ENCODE results near the gene SYNGR1. TPM values are rescaled to one million over a fixed set of nuclear protein-coding genes. Genes with fewer than 3 reads are reported as not detected.

The SYNGR1 gene
- total and polyA plus RNA-seq, 2 donors (not counting 1 experiment from before 2014, with no cell fraction given), result 9.4 to 31.9 TPM

- Histone ChIP-seq H3K4me3 (ENCODE audit: control extremely low read depth in 1 of 5, extremely low read depth in 1 of 5, insufficient read depth in 1 of 5, low read depth in 2 of 5, low read length in 4 of 5) (no peak overlapping the region), H3K4me1 (ENCODE audit: control insufficient read depth in 2 of 2, insufficient read depth in 2 of 2, low read length in 2 of 2) (peaks cover 0 to 14% of the 10 kb centered on the region in 2 donors), H3K9ac (ENCODE audit: low read length) (no peak overlapping the region), H4K20me1 (ENCODE audit: control insufficient read depth, insufficient read depth, low read length, poor library complexity, severe bottlenecking) (no peaks in the 10 kb centered on the region), H3K4me2 (replicated peaks; ENCODE audit: low read depth, low read length, poor library complexity, severe bottlenecking) (peak overlapping the region; percentile 96), H3K79me2 (ENCODE audit: control insufficient read depth, insufficient read depth, low read length) (no peaks in the 10 kb centered on the region), H3K27ac (ENCODE audit: low read length in 2 of 2) (peak overlapping the region in 1 of 2 donors; percentile 44), H3K36me3 (replicated peaks in 1 of 2; ENCODE audit: control extremely low read depth in 1 of 2, control insufficient read depth in 1 of 2, extremely low read depth in 1 of 2, insufficient read depth in 2 of 2, low read length in 1 of 2) (peaks cover 0 to 6% of the 10 kb centered on the region in 2 experiments), H3K9me3 (ENCODE audit: control extremely low read depth in 1 of 3, control insufficient read depth in 2 of 3, insufficient read depth in 1 of 3, low read length in 2 of 3) (no peaks in the 10 kb centered on the region), H2AFZ (ENCODE audit: insufficient read depth, low read depth, low read length, poor library complexity, severe bottlenecking) (no peak overlapping the region), H3K27me3 (replicated peaks in 1 of 4; ENCODE audit: control extremely low read depth in 1 of 4, control insufficient read depth in 3 of 4, insufficient read depth in 4 of 4, low read length in 3 of 4) (no peaks in the 10 kb centered on the region)
- no peaks in the 10 kb centered on the region for H3K9me3 Mint-ChIP-seq (ENCODE audit: insufficient read depth)
- peaks cover 10% of the 10 kb centered on the region for H3K4me1 Mint-ChIP-seq
- CTCF ChIA-PET, result interaction anchor here (0.6 to 1.7 kb wide), 8 partner anchors 9 to 380 kb away, joined by 3 to 7 read pairs (median 3); partner anchors contain the start of gene TAB1
- H3K4me3 Mint-ChIP-seq, result peak overlapping the region; percentile 26
- no peaks in the 10 kb centered on the region for H3K27me3 Mint-ChIP-seq
- POLR2A ChIA-PET, result interaction anchor here (2.7 kb wide), 1 partner anchor 70 kb away, joined by 10 read pairs; the partner anchor contains the start of gene RPL3
- intact Hi-C loops (cut with micrococcal nuclease), result loop anchor here (5.0 kb wide), 1 partner anchor 58 kb away; no protein-coding TSS in a partner anchor
- H3K27ac Mint-ChIP-seq, result peak overlapping the region; percentile 59
- DNase-seq, result no peak
- no peak for ATAC-seq (ENCODE audit: low read depth)
- WGBS (ENCODE audit: insufficient coverage), result 90% methylated on average over 5 of the region's 11 CpGs
- TF ChIP-seq CTCF (IDR thresholded peaks at IDR 0.05) (no peak), EZH2 (IDR thresholded peaks at IDR 0.05; ENCODE audit: borderline replicate concordance, insufficient read depth, low read depth, low read length, poor library complexity, severe bottlenecking) (no peak)
These were observed 39.6 kb downstream of the SYNGR1 start for GRCh38 chr22:39389420-39389819.

- no peak for TF ChIP-seq CTCF (IDR thresholded peaks at IDR 0.05)
- TF ChIP-seq EZH2 (IDR thresholded peaks at IDR 0.05; ENCODE audit: borderline replicate concordance, insufficient read depth, low read depth, low read length, poor library complexity, severe bottlenecking), result no peak
These were observed 42.7 kb downstream of the SYNGR1 start for GRCh38 chr22:39392341-39392948.

More at GRCh38 chr22:39392341-39392948, 42.7 kb downstream of the SYNGR1 start:
- Mint-ChIP-seq H3K27ac (no peak overlapping the region), H3K9me3 (ENCODE audit: insufficient read depth) (no peaks in the 10 kb centered on the region), H3K4me1 (peaks cover 5% of the 10 kb centered on the region), H3K27me3 (no peaks in the 10 kb centered on the region), H3K4me3 (no peak overlapping the region)
- H4K20me1 ChIP-seq (ENCODE audit: control insufficient read depth, insufficient read depth, low read length, poor library complexity, severe bottlenecking), result no peaks in the 10 kb centered on the region
- DNase-seq, result no peak
- no peak overlapping the region for H2AFZ ChIP-seq (ENCODE audit: insufficient read depth, low read depth, low read length, poor library complexity, severe bottlenecking)
- H3K36me3 ChIP-seq (replicated peaks in 1 of 2; ENCODE audit: control extremely low read depth in 1 of 2, control insufficient read depth in 1 of 2, extremely low read depth in 1 of 2, insufficient read depth in 2 of 2, low read length in 1 of 2), result no peaks in the 10 kb centered on the region
- H3K27me3 ChIP-seq (replicated peaks in 1 of 4; ENCODE audit: control extremely low read depth in 1 of 4, control insufficient read depth in 3 of 4, insufficient read depth in 4 of 4, low read length in 3 of 4), result no peaks in the 10 kb centered on the region
- CTCF ChIA-PET, result no interaction called here
- no peak overlapping the region for H3K4me2 ChIP-seq (replicated peaks; ENCODE audit: low read depth, low read length, poor library complexity, severe bottlenecking)
- H3K4me1 ChIP-seq (ENCODE audit: control insufficient read depth in 2 of 2, insufficient read depth in 2 of 2, low read length in 2 of 2), result peaks cover 0 to 14% of the 10 kb centered on the region in 2 donors
- intact Hi-C loops (cut with micrococcal nuclease), result no loop called here
- H3K27ac ChIP-seq (ENCODE audit: low read length in 2 of 2), result no peak overlapping the region
- no peaks in the 10 kb centered on the region for H3K9me3 ChIP-seq (ENCODE audit: control extremely low read depth in 1 of 3, control insufficient read depth in 2 of 3, insufficient read depth in 1 of 3, low read length in 2 of 3)
- POLR2A ChIA-PET, result no interaction called here
- ATAC-seq (ENCODE audit: low read depth), result no peak
- no peaks in the 10 kb centered on the region for H3K79me2 ChIP-seq (ENCODE audit: control insufficient read depth, insufficient read depth, low read length)
- H3K9ac ChIP-seq (ENCODE audit: low read length), result no peak overlapping the region
- WGBS (ENCODE audit: insufficient coverage), result 96% methylated on average over 6 of the region's 9 CpGs
- H3K4me3 ChIP-seq (ENCODE audit: control extremely low read depth in 1 of 5, extremely low read depth in 1 of 5, insufficient read depth in 1 of 5, low read depth in 2 of 5, low read length in 4 of 5), result no peak overlapping the region

Measured in B cell (primary cell).